GM13976 (cell line): ENCODE data around the gene ANKRD23.

Experiments used
- DNase-seq: peaks from one replicate; pipeline ENCODE4 v3.0.0; 2012; ENCODE audit warnings: low spot score
- in situ Hi-C: fragments of 300-500 bp; cut with MboI; formaldehyde crosslinking; loops from one replicate; pipeline ENCODE4 v1.12.0; 2022; ENCODE audit warnings: low sequenced_read_pairs, mixed read lengths, inconsistent platforms; ENCODE audit not compliant: unreplicated experiment
- TF ChIP-seq, protein P1 (sequence below): IDR thresholded peaks from 2 replicates; pipeline ENCODE4 v1.5.1; 2012; ENCODE audit warnings: borderline replicate concordance, mild to moderate bottlenecking; ENCODE audit not compliant: insufficient read depth; ENCODE audit errors: extremely low read depth, missing control alignments, control extremely low read depth

Gene ANKRD23

GRCh38 chr2:96861074-96861473 lies 17.3 kb upstream of the ANKRD23 start:
- TF ChIP-seq, protein P1, sequence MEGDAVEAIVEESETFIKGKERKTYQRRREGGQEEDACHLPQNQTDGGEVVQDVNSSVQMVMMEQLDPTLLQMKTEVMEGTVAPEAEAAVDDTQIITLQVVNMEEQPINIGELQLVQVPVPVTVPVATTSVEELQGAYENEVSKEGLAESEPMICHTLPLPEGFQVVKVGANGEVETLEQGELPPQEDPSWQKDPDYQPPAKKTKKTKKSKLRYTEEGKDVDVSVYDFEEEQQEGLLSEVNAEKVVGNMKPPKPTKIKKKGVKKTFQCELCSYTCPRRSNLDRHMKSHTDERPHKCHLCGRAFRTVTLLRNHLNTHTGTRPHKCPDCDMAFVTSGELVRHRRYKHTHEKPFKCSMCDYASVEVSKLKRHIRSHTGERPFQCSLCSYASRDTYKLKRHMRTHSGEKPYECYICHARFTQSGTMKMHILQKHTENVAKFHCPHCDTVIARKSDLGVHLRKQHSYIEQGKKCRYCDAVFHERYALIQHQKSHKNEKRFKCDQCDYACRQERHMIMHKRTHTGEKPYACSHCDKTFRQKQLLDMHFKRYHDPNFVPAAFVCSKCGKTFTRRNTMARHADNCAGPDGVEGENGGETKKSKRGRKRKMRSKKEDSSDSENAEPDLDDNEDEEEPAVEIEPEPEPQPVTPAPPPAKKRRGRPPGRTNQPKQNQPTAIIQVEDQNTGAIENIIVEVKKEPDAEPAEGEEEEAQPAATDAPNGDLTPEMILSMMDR, result no peak
- DNase-seq, result no peak
- in situ Hi-C loops, result no loop called here

- TF ChIP-seq, protein P1, result no peak
- in situ Hi-C loops, result no loop called here
- no peak for DNase-seq
These were observed 16.5 kb upstream of the ANKRD23 start for GRCh38 chr2:96860065-96861029.

- TF ChIP-seq, protein P1, result no peak
- no peak for DNase-seq
- in situ Hi-C loops, result loop anchor here (5.0 kb wide), 1 partner anchor 93 kb away; no protein-coding TSS in a partner anchor
These were observed 15.9 kb upstream of the ANKRD23 start for GRCh38 chr2:96859681-96860064.

GRCh38 chr2:96859099-96859649 lies 15.4 kb upstream of the ANKRD23 start:
- in situ Hi-C loops, result loop anchor here (5.0 kb wide), 1 partner anchor 93 kb away; no protein-coding TSS in a partner anchor
- no peak for DNase-seq
- TF ChIP-seq, protein P1, result no peak

DNA sequence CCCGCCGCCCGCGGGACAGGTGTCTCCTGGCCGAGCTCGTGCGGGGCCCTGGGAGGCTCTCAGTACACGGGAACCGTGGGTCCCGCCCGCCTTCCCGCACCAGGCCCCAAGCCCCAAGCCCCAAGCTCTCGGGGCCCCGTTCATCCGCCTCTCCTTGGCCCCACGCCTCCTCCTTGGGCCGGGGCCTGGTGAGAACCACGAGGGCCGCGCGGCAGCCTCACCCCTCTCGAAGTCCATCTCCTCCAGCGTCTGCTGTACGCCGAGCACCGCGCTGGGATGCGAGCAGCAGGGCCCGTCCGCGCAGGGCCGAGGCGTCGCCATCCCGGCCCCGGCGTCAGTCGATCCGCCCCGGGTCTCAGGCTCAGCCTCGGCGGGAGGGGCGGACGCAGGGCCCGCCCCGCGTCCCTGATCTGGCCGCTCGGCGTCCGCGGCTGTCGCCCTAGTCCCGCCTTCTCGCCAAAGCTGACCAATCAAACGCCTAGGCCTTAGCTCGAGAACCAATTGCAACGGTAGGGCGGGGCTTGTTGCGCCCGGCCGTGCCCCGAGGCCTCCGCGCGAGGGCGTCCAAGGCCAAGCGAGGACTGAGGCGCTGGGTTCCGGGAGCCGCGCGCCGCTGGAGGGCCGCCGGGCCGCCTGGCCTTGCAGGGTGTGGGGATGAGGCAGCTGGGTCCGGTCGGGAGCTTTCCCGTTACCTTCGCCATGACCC lies 14.0 kb upstream of the ANKRD23 start, which contains the start of gene ANKRD39:
Gene ANKRD39, minus strand, starts transcription at position 350 of the 706 bp plus-strand sequence. Its CDS starts 29 bp downstream, at position 321.
- in situ Hi-C loops, result loop anchor here (5.0 kb wide), 1 partner anchor 94 kb away; no protein-coding TSS in a partner anchor
- peak; percentile 100 for DNase-seq

More for the DNA sequence above, 14.0 kb upstream of the ANKRD23 start, which contains the start of gene ANKRD39:
- TF ChIP-seq, protein P1, result peak; percentile 97
